ENCODE measurements around the gene LHFPL3.

DNA sequence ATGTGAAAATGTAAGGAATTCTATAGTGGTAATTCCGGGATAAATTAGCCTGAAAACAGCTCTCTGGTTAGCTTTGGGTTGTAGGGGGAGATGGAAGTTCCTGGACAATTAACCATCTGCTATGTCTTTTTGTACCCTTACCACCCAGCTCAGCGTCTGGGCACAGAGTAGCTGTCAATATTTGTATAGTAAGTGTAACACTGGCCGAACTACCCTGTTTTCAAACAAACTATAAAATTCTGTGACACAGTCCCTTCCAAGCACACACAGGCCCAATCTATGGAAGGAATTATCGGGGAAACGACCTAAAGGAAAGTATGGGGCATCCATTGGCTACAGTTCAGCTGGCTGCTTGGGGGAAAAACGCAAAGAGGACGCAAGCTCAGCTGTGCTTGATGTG, 869 bp upstream of the LHFPL3 start:
- TF ChIP-seq, protein P1, sequence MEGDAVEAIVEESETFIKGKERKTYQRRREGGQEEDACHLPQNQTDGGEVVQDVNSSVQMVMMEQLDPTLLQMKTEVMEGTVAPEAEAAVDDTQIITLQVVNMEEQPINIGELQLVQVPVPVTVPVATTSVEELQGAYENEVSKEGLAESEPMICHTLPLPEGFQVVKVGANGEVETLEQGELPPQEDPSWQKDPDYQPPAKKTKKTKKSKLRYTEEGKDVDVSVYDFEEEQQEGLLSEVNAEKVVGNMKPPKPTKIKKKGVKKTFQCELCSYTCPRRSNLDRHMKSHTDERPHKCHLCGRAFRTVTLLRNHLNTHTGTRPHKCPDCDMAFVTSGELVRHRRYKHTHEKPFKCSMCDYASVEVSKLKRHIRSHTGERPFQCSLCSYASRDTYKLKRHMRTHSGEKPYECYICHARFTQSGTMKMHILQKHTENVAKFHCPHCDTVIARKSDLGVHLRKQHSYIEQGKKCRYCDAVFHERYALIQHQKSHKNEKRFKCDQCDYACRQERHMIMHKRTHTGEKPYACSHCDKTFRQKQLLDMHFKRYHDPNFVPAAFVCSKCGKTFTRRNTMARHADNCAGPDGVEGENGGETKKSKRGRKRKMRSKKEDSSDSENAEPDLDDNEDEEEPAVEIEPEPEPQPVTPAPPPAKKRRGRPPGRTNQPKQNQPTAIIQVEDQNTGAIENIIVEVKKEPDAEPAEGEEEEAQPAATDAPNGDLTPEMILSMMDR (IDR thresholded peaks at IDR 0.05): no peak
- TF ChIP-seq, protein P2, sequence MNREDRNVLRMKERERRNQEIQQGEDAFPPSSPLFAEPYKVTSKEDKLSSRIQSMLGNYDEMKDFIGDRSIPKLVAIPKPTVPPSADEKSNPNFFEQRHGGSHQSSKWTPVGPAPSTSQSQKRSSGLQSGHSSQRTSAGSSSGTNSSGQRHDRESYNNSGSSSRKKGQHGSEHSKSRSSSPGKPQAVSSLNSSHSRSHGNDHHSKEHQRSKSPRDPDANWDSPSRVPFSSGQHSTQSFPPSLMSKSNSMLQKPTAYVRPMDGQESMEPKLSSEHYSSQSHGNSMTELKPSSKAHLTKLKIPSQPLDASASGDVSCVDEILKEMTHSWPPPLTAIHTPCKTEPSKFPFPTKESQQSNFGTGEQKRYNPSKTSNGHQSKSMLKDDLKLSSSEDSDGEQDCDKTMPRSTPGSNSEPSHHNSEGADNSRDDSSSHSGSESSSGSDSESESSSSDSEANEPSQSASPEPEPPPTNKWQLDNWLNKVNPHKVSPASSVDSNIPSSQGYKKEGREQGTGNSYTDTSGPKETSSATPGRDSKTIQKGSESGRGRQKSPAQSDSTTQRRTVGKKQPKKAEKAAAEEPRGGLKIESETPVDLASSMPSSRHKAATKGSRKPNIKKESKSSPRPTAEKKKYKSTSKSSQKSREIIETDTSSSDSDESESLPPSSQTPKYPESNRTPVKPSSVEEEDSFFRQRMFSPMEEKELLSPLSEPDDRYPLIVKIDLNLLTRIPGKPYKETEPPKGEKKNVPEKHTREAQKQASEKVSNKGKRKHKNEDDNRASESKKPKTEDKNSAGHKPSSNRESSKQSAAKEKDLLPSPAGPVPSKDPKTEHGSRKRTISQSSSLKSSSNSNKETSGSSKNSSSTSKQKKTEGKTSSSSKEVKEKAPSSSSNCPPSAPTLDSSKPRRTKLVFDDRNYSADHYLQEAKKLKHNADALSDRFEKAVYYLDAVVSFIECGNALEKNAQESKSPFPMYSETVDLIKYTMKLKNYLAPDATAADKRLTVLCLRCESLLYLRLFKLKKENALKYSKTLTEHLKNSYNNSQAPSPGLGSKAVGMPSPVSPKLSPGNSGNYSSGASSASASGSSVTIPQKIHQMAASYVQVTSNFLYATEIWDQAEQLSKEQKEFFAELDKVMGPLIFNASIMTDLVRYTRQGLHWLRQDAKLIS (CRISPR knock-in tag; IDR thresholded peaks at IDR 0.05; ENCODE audit: borderline replicate concordance): no peak

All from WTC11 (cell line).